HG03571 (cell line): ENCODE measurements around the gene SLC24A1.

Source experiments
- ATAC-seq: cut with Tn5 transposase; IDR thresholded peaks from one replicate; pipeline ENCODE4 v1.9.1; 2021; ENCODE audit not compliant: unreplicated experiment

SLC24A1 gene

GRCh38 chr15:65651831-65652749 lies 30.4 kb downstream of the SLC24A1 start:
- no peak for ATAC-seq

GRCh38 chr15:65653341-65653740 lies 31.6 kb downstream of the SLC24A1 start:
- ATAC-seq, result no peak

GRCh38 chr15:65653801-65654521 lies 32.2 kb downstream of the SLC24A1 start:
- ATAC-seq, result no peak

- no peak for ATAC-seq
Observed at GRCh38 chr15:65655026-65655425, 33.3 kb downstream of the SLC24A1 start.

- ATAC-seq, result no peak
Observed at GRCh38 chr15:65655457-65655856, 33.7 kb downstream of the SLC24A1 start.

GRCh38 chr15:65659502-65660052 lies 37.8 kb downstream of the SLC24A1 start:
- ATAC-seq, result no peak

GRCh38 chr15:65660927-65661326 lies 39.2 kb downstream of the SLC24A1 start:
- no peak for ATAC-seq

GRCh38 chr15:65663521-65663920 lies 41.8 kb downstream of the SLC24A1 start:
- ATAC-seq, result no peak

GRCh38 chr15:65666257-65666656 lies 44.5 kb downstream of the SLC24A1 start:
- no peak for ATAC-seq

- no peak for ATAC-seq
Observed at GRCh38 chr15:65675551-65675950, 53.8 kb downstream of the SLC24A1 start.

GRCh38 chr15:65676123-65676522 lies 54.4 kb downstream of the SLC24A1 start:
- no peak for ATAC-seq

GRCh38 chr15:65680544-65680943 lies 58.8 kb downstream of the SLC24A1 start:
- ATAC-seq, result no peak

- ATAC-seq, result no peak
Observed at GRCh38 chr15:65682404-65682911, 60.7 kb downstream of the SLC24A1 start.

- ATAC-seq, result no peak
Observed at GRCh38 chr15:65688462-65688861, 66.7 kb downstream of the SLC24A1 start.

- no peak for ATAC-seq
Observed at GRCh38 chr15:65690173-65690572, 68.4 kb downstream of the SLC24A1 start.

- ATAC-seq, result no peak
Observed at GRCh38 chr15:65690778-65691177, 69.0 kb downstream of the SLC24A1 start.

GRCh38 chr15:65695081-65695480 lies 73.3 kb downstream of the SLC24A1 start:
- ATAC-seq, result no peak
